Activated CD4-positive, CD25-positive, alpha-beta regulatory T cell treated with anti-CD3 and anti-CD28 coated beads, Interleukin-2, amount 50 U/mL, for 24 hours (primary cell): ENCODE results near the gene NFAM1.

Source experiments
- ATAC-seq, 2 donors: fragments of 150-1000 bp; cut with Tn5 transposase; one replicate each; pipeline ENCODE4 v1.10.0; 2021; ENCODE audit warnings: mild to moderate bottlenecking in 1 of 2, moderate library complexity in 1 of 2

Gene NFAM1

GRCh38 chr22:42439821-42440674 is 7.8 kb upstream of the NFAM1 start:
- no peak for ATAC-seq

GRCh38 chr22:42439021-42439567 is 6.9 kb upstream of the NFAM1 start:
- ATAC-seq = no peak

GRCh38 chr22:42438293-42438650 is 6.1 kb upstream of the NFAM1 start:
- no peak for ATAC-seq

- ATAC-seq = peak; percentile 86 to 94
These were observed 5.5 kb upstream of the NFAM1 start for GRCh38 chr22:42437488-42438292.

- ATAC-seq = no peak
These were observed 4.2 kb upstream of the NFAM1 start for GRCh38 chr22:42436404-42436803.

GRCh38 chr22:42434748-42435425 is 2.7 kb upstream of the NFAM1 start:
- ATAC-seq = no peak

- no peak for ATAC-seq
These were observed 1.8 kb upstream of the NFAM1 start for GRCh38 chr22:42433754-42434682.

GRCh38 chr22:42432818-42433217 is 615 bp upstream of the NFAM1 start:
- no peak for ATAC-seq

- ATAC-seq = no peak
These were observed 693 bp downstream of the NFAM1 start for GRCh38 chr22:42431401-42432019.

- ATAC-seq = no peak
These were observed 1.6 kb downstream of the NFAM1 start for GRCh38 chr22:42430528-42431125.

- ATAC-seq = no peak
These were observed 3.4 kb downstream of the NFAM1 start for GRCh38 chr22:42428760-42429159.

- no peak for ATAC-seq
These were observed 4.2 kb downstream of the NFAM1 start for GRCh38 chr22:42428025-42428424.

- ATAC-seq = no peak
These were observed 5.0 kb downstream of the NFAM1 start for GRCh38 chr22:42427167-42427566.

- ATAC-seq = no peak
These were observed 6.2 kb downstream of the NFAM1 start for GRCh38 chr22:42425989-42426355.

- no peak for ATAC-seq
These were observed 6.7 kb downstream of the NFAM1 start for GRCh38 chr22:42425337-42425988.

- ATAC-seq = no peak
These were observed 12.8 kb downstream of the NFAM1 start for GRCh38 chr22:42419243-42419881.

GRCh38 chr22:42418811-42419242 is 13.4 kb downstream of the NFAM1 start:
- ATAC-seq = no peak

- ATAC-seq = no peak
These were observed 14.4 kb downstream of the NFAM1 start for GRCh38 chr22:42417645-42418305.

GRCh38 chr22:42416671-42417230 is 15.5 kb downstream of the NFAM1 start:
- no peak for ATAC-seq
